WTC11 (cell line): Measurements from ENCODE around the gene AKR1C2.

Experiments
- CTCF ChIP-seq: fragments of 200-600 bp; IDR thresholded peaks from 2 replicates; pipeline ENCODE4 v1.8.0; 2022; ENCODE audit warnings: antibody characterized with exemption
- E2F5 ChIP-seq: sonication (generic); formaldehyde crosslinking; IDR thresholded peaks from 2 replicates; pipeline ENCODE4 v1.8.1; 2022; ENCODE audit warnings: mild to moderate bottlenecking, moderate library complexity, missing genetic modification reagents
- FOXK1 ChIP-seq: sonication (generic); formaldehyde crosslinking; IDR thresholded peaks from 2 replicates; pipeline ENCODE4 v1.8.0; 2022; ENCODE audit warnings: mild to moderate bottlenecking, moderate library complexity, missing genetic modification reagents
- ZNF416 ChIP-seq: fragments of 250-450 bp; sonication (Bioruptor Pico); IDR thresholded peaks from 2 replicates; pipeline ENCODE4 v1.9.0; 2021; ENCODE audit warnings: mild to moderate bottlenecking, inconsistent platforms

- TF ChIP-seq FOXK1 (CRISPR knock-in tag), result no peak
- TF ChIP-seq CTCF, result no peak
- TF ChIP-seq E2F5, result no peak
- no peak for TF ChIP-seq ZNF416 (CRISPR knock-in tag)
Measured at GRCh38 chr10:5023177-5023805, 19.6 kb upstream of the AKR1C2 start.
